ENCODE results near the gene DUSP6.
A peak's percentile ranks its signal among the peaks of the same experiment; 100 is the strongest.

Gene DUSP6

GRCh38 chr12:89391726-89392336 is 39.5 kb upstream of the DUSP6 start:
- no peak for DNase-seq (ENCODE audit: low read depth)
- no peak for TF ChIP-seq CTCF (IDR thresholded peaks at IDR 0.05; ENCODE audit: insufficient read depth, low read depth, low read length, missing control alignments)
- no peak overlapping the region for H3K4me3 ChIP-seq (ENCODE audit: low read length)

GRCh38 chr12:89390802-89391673 is 38.7 kb upstream of the DUSP6 start:
- DNase-seq (ENCODE audit: low read depth), result peak; percentile 47
- no peak for TF ChIP-seq CTCF (IDR thresholded peaks at IDR 0.05; ENCODE audit: insufficient read depth, low read depth, low read length, missing control alignments)

GRCh38 chr12:89389755-89390661 is 37.7 kb upstream of the DUSP6 start:
- H3K4me3 ChIP-seq (ENCODE audit: low read length), result no peak overlapping the region
- no peak for DNase-seq (ENCODE audit: low read depth)
- TF ChIP-seq CTCF (IDR thresholded peaks at IDR 0.05; ENCODE audit: insufficient read depth, low read depth, low read length, missing control alignments), result no peak

More at GRCh38 chr12:89390802-89391673, 38.7 kb upstream of the DUSP6 start:
- H3K4me3 ChIP-seq (ENCODE audit: low read length), result no peak overlapping the region

GRCh38 chr12:89386138-89386537 is 33.8 kb upstream of the DUSP6 start:
- TF ChIP-seq CTCF (IDR thresholded peaks at IDR 0.05; ENCODE audit: insufficient read depth, low read depth, low read length, missing control alignments), result no peak
- no peak overlapping the region for H3K4me3 ChIP-seq (ENCODE audit: low read length)
- no peak for DNase-seq (ENCODE audit: low read depth)

GRCh38 chr12:89384807-89385206 is 32.5 kb upstream of the DUSP6 start:
- no peak for TF ChIP-seq CTCF (IDR thresholded peaks at IDR 0.05; ENCODE audit: insufficient read depth, low read depth, low read length, missing control alignments)
- no peak for DNase-seq (ENCODE audit: low read depth)

GRCh38 chr12:89384050-89384758 is 31.9 kb upstream of the DUSP6 start:
- H3K4me3 ChIP-seq (ENCODE audit: low read length), result no peak overlapping the region
- DNase-seq (ENCODE audit: low read depth), result peak; percentile 82
- TF ChIP-seq CTCF (IDR thresholded peaks at IDR 0.05; ENCODE audit: insufficient read depth, low read depth, low read length, missing control alignments), result no peak

More at GRCh38 chr12:89384807-89385206, 32.5 kb upstream of the DUSP6 start:
- H3K4me3 ChIP-seq (ENCODE audit: low read length), result no peak overlapping the region

Data from epithelial cell of esophagus (primary cell).